Mucosa of stomach (tissue), 1 donor: ENCODE results near the gene MYBPC3.
"Not testable (repeated sequence)": the region's sequence is repeated elsewhere in the genome, so short reads cannot be mapped to it uniquely, and the experiment has no call there.

Source experiments
- H3K27me3 ChIP-seq: one replicate; pipeline ENCODE4 v1.7.0; 2013; ENCODE audit warnings: mild to moderate bottlenecking, low read length; ENCODE audit not compliant: control insufficient read depth, insufficient read depth
- H3K36me3 ChIP-seq: one replicate; pipeline ENCODE4 v1.7.0; 2013; ENCODE audit warnings: low read length; ENCODE audit not compliant: control insufficient read depth, insufficient read depth
- H3K4me1 ChIP-seq: one replicate; pipeline ENCODE4 v1.7.0; 2013; ENCODE audit warnings: mild to moderate bottlenecking, low read length; ENCODE audit not compliant: control insufficient read depth, insufficient read depth
- H3K4me3 ChIP-seq: one replicate; pipeline ENCODE4 v1.7.0; 2013; ENCODE audit warnings: low read length
- H3K9ac ChIP-seq: one replicate; pipeline ENCODE4 v1.7.0; 2013; ENCODE audit warnings: mild to moderate bottlenecking, low read length, moderate library complexity
- H3K9me3 ChIP-seq: one replicate; pipeline ENCODE4 v1.7.0; 2013; ENCODE audit warnings: mild to moderate bottlenecking, low read length, moderate library complexity; ENCODE audit not compliant: control insufficient read depth
- donor health status: Pancreatic carcinoma.

Gene MYBPC3

DNA sequence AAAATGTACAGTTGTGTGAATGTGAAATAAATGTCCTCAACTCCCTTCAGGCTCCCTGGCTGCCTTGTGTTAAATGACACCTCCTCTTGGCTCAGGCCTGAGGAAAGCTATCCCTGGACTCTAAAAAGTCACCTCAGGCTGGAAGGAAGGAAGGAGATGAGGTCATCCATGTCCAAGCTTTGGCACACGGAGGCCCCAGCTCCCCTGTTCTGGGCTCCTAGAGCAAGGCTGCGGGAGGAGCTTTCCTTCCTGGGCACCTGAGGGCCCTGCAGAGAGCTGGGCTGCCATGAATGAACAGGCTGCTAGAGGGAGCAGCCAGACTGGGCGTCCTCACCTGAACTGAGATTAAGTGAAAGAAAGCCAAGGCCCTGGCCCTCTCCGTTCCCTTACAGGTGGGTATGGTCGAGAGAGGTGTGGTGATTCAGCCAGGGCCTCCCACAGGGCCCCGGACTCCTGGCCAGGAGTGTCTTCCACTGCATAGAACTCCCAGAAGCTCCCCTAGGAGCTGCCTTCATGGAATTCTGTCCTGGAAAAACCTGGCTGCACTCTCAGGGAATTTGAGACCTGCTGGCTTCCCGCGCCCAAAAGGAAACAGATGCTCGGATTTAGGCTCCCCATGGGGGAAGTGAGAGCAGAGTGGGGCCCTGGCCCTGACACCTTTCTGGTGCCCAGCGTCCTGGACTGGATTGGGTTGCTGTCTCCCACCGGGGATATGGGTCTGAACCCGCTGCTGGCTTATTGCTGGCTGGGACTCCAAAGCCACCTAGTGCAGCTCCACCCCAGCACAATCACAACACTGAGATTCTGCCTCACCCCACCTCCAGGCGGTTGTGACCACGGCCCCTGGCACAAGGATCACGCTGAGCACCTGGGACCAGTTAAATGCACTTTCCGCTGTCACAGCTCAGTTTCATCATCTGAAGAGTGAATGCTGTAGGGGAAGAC, 22.2 kb downstream of the MYBPC3 start:
- H3K4me1 ChIP-seq: peaks cover 56% of the 10 kb centered on the region
- peak overlapping the region; percentile 2 for H3K9ac ChIP-seq
- H3K36me3 ChIP-seq: peaks cover 21% of the 10 kb centered on the region
- H3K27me3 ChIP-seq: no peaks in the 10 kb centered on the region
- H3K9me3 ChIP-seq: no peaks in the 10 kb centered on the region
- no peak overlapping the region for H3K4me3 ChIP-seq

DNA sequence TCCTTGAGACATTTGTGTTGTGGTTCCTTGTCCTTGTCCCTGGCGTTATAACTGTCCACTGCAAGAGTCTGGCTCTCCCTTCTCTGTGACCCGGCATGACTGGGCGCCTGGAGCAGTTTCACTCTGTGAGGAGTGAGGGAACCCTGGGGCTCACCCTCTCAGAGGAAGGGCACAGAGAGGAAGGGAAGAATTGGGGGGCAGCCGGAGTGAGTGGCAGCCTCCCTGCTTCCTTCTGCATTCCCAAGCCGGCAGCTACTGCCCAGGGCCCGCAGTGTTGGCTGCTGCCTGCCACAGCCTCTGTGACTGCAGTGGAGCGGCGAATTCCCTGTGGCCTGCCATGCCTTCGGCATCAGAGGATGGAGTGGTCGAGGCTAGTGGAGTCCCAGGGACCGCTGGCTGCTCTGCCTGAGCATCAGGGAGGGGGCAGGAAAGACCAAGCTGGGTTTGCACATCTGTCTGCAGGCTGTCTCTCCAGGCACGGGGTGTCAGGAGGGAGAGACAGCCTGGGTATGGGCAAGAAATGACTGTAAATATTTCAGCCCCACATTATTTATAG, 23.0 kb downstream of the MYBPC3 start:
- Histone ChIP-seq H3K9ac (no peak overlapping the region), H3K27me3 (no peaks in the 10 kb centered on the region), H3K9me3 (no peaks in the 10 kb centered on the region), H3K4me3 (no peak overlapping the region), H3K4me1 (peaks cover 57% of the 10 kb centered on the region), H3K36me3 (peaks cover 21% of the 10 kb centered on the region)

DNA sequence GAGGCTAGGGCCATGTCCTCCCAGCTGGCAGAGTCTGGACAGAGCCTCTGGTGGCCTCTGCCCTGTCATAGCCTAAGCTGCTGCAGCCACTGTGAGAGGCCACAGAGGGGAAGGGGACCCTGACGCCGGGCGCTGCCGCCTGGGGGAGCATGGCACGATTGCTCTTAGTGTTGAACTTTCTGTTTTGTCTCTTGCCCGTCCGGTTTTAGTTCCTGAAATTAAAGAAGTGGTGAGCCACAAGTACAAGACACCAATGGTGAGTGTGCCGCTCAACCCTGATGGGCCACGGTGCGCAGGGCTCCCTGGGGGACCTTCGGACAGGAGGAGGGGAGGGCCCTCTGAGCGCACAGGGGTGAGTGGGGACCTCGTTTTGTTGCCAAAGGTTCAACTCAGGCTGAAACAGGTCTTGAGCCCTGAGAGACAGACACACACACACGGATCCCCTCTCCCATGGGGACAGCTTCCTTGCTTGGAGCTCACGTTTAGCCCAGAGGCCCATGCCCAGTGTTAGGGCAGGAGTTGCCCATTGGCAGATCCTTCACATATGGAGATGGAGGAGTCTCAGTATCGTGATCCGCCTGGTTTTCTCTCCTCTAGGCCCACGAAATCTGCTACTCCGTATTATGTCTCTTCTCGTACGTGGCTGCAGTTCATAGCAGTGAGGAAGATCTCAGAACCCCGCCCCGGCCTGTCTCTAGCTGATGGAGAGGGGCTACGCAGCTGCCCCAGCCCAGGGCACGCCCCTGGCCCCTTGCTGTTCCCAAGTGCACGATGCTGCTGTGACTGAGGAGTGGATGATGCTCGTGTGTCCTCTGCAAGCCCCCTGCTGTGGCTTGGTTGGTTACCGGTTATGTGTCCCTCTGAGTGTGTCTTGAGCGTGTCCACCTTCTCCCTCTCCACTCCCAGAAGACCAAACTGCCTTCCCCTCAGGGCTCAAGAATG, 23.8 kb downstream of the MYBPC3 start:
- Histone ChIP-seq H3K9ac (no peak overlapping the region), H3K9me3 (no peaks in the 10 kb centered on the region), H3K27me3 (no peaks in the 10 kb centered on the region), H3K4me3 (no peak overlapping the region), H3K36me3 (peaks cover 21% of the 10 kb centered on the region), H3K4me1 (peaks cover 57% of the 10 kb centered on the region)

DNA sequence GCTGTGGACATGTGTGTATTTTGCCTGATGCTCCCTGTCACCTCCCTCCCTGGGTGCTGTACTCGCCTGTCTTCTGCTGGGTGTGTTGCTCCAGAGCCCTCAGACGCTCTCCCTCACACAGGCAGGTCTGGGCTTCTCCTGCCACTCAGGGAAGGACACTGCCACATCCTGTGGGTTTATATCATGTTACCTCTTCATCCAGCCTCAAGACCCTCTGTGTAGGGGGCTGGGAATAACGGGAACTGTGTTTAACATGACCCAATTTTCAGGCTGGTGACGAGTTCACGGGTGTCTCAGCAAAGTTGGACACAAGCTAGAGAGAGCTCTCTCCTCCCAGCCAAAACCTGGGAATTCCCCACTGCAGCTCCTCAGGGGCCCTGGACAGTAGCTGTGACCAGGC, 24.6 kb downstream of the MYBPC3 start:
- Histone ChIP-seq H3K9ac (no peak overlapping the region), H3K27me3 (no peaks in the 10 kb centered on the region), H3K4me3 (no peak overlapping the region), H3K36me3 (peaks cover 21% of the 10 kb centered on the region), H3K9me3 (no peaks in the 10 kb centered on the region), H3K4me1 (peaks cover 52% of the 10 kb centered on the region)

DNA sequence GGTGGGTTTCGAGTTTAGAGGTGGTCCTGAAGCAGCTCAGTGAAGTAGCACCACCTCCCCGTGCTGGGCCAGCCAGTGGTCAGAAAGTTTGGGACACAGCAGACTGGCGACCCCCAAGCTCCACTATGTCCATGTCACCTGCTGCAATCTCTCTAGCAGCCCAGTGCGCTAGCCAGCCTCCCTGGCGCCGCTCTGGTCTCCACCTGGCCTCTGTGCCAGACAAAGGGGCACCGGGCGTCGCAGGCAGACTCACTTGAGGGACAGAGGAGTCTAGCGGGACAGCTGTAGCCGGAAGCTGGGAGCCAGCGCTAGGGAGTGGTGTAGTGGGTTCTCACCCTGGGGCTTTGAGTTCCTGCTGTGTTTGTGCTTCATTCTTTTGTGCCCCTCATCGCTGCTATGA, 25.5 kb downstream of the MYBPC3 start:
- no peaks in the 10 kb centered on the region for H3K27me3 ChIP-seq
- no peaks in the 10 kb centered on the region for H3K9me3 ChIP-seq
- H3K9ac ChIP-seq: no peak overlapping the region
- H3K4me3 ChIP-seq: no peak overlapping the region
- H3K36me3 ChIP-seq: peaks cover 21% of the 10 kb centered on the region
- H3K4me1 ChIP-seq: peaks cover 44% of the 10 kb centered on the region

DNA sequence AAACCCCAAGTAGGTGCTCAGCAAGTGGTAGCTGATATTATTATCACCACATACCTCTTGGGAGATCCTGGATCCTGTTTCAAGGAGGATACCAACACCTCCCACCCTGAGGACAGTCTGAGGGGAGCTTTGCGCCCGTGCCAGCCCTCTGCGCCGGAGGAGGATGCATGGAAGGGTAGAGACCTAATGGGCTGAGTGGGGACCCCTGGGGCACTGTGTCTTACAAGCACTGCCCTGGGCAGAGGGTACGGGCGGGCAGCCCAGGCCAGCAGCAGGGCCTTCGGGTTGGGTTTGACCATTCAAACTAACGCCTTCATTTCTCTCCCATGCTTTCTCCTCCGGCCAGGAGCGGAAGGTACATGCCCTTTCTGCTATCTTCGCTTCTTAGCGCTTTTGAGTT, 26.3 kb downstream of the MYBPC3 start:
- Histone ChIP-seq H3K4me1 (peaks cover 36% of the 10 kb centered on the region), H3K36me3 (peaks cover 21% of the 10 kb centered on the region), H3K27me3 (no peaks in the 10 kb centered on the region), H3K4me3 (no peak overlapping the region), H3K9me3 (no peaks in the 10 kb centered on the region), H3K9ac (no peak overlapping the region)

DNA sequence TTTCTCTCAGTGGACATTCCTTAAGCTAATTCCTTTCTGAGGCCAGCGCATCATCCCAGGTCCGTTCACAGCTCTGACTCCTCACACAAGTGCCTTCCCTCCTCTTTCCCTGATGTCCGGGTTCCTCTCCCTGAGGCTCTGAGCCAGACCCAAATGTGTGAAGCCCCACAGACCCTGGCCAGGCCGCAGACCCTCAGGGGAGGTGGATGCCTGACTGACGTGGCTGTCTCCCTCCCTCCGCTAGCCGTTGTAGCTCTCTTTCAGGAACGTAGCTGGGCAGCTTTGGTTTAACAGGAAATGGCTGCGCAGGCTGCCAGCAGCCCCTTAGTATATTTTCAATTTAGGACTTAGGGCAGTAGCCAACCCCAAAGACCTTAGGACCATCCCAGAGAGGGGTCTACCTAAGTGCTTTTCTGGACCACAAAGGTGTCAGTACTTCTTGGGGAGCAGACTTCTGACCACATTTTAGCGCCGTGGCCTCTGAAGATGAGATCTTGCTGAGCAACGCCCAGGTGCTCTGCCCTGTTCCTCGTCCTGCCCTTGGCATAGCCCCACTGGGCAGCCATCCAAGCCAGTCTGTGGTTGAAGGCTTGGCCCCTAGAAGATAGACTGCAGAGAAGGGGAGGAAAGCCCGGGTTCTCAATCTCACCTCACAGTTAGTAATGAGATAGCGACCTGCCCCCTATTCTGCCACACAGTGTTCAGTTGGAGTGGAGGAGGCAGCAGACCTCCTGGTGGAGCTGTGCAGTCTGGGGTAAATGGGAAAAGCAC, 27.0 kb downstream of the MYBPC3 start:
- peaks cover 21% of the 10 kb centered on the region for H3K36me3 ChIP-seq
- peaks cover 28% of the 10 kb centered on the region for H3K4me1 ChIP-seq
- no peak overlapping the region for H3K4me3 ChIP-seq

DNA sequence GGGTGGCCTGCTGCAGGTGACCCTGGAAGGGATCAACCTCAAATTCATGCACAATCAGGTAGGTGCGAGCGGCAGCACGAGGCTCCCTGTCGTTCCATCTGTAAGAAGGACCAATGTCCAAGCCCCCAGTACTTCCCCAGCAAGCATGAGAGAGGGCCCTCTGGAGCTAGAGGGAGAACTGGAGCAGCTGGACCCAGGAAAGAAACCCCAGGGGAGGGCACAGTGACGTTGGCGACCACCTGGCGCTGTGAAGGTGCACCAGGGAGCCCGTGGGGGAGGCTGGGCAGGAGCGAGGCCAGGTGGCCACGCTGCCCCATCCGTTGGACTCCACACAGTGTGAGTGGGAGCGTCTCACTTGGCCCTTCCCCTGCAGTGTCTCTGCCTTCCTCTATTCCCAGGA, 28.0 kb downstream of the MYBPC3 start:
- H3K36me3 ChIP-seq: peaks cover 21% of the 10 kb centered on the region
- H3K27me3 ChIP-seq: no peaks in the 10 kb centered on the region
- peaks cover 19% of the 10 kb centered on the region for H3K4me1 ChIP-seq
- no peak overlapping the region for H3K4me3 ChIP-seq
- H3K9ac ChIP-seq: no peak overlapping the region
- no peaks in the 10 kb centered on the region for H3K9me3 ChIP-seq

More for the DNA sequence above, 27.0 kb downstream of the MYBPC3 start:
- H3K9me3 ChIP-seq: no peaks in the 10 kb centered on the region
- no peak overlapping the region for H3K9ac ChIP-seq
- no peaks in the 10 kb centered on the region for H3K27me3 ChIP-seq

DNA sequence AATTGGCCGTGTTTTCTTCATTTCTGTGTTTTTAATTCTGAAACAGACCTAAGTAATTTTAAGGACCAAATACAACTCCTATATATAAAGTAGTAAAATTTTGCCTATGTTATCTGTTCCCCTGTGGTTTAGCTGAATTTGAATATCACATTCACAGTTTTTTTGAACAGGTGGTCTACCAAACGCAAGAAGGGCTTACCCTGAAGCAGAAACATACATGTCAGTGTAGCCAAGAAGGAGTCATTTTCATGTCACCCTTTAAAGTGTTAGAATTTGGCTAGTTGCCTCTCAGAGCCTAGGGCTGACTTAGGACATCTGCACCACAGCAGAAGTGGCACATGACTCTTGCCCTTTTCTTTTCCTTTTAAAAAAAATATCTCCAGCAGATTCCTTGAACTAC, 34.3 kb downstream of the MYBPC3 start:
- Histone ChIP-seq H3K27me3 (no peaks in the 10 kb centered on the region), H3K9ac (no peak overlapping the region), H3K4me1 (no peaks in the 10 kb centered on the region), H3K36me3 (no peaks in the 10 kb centered on the region), H3K9me3 (no peaks in the 10 kb centered on the region), H3K4me3 (no peak overlapping the region)

DNA sequence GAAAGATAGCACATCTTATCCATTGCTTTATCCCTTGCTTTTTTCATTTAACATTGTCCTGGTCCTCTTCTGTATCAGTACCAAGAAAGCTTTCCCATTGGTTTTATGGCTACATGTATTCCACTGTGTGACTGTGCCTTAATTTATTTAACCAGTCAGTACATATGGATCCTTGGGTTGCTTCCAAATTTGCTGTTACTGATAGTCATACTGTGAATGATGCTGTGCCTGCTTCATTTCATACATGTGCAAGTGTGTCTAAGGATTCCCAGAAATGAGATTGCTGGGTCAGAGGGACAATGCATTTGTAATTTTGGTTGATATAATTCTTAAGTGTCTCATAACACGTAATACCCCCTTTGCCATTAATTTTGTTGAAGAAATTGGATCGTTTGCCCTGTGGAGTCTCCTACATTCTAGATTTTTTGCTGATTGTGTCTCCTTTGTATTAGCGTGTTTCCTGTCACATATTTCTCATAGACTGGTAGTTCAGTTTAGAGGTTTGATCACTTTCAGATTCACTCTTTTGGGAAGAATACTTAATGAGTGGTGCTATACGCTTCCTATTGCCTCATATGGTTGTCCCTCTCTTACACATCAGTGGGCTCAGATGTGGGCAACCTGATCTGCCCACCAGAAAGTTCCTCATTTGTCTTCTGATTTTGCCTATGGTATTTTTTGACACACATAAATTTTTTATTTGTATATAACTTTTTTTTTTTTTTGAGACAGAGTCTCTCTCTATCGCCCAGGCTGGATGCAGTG, 35.3 kb downstream of the MYBPC3 start:
- H3K27me3 ChIP-seq: no peaks in the 10 kb centered on the region
- no peaks in the 10 kb centered on the region for H3K36me3 ChIP-seq

DNA sequence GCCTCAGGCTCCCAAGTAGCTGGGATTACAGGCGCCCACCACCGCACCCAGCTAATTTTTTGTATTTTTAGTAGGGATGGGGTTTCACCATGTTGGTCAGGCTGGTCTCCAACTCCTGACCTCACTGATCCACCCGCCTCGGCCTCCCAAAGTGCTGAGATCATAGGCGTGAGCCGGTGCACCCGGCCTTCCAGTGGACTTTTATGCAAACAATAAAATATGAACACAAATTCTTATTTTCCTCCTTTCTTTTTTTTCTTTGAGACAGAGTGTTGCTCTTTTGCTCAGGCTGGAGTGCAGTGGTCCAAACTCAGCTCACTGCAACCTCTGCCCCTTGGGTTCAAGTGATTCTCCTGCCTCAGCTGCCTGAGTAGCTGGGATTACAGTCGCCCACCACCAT, 36.0 kb downstream of the MYBPC3 start:
- H3K4me3 ChIP-seq, H3K27me3 ChIP-seq, H3K4me1 ChIP-seq, H3K36me3 ChIP-seq, H3K9me3 ChIP-seq, H3K9ac ChIP-seq: not testable (repeated sequence)

More for the DNA sequence above, 35.3 kb downstream of the MYBPC3 start:
- Histone ChIP-seq H3K9me3 (no peaks in the 10 kb centered on the region), H3K4me3 (no peak overlapping the region), H3K4me1 (no peaks in the 10 kb centered on the region), H3K9ac (no peak overlapping the region)
